Measurements from ENCODE around the gene SIGLEC10. TPM values are rescaled to one million over a fixed set of nuclear protein-coding genes. Genes with fewer than 3 reads are reported as not detected.

The SIGLEC10 gene
- total and polyA plus RNA-seq, 2 of the 4 experiments (the other 2 are of a cell fraction) = not detected

GRCh38 chr19:51368366-51369282 is 48.8 kb downstream of the SIGLEC10 start, which contains the start of gene CLDND2:
Gene CLDND2, minus strand, starts transcription at chr19:51369003. Its CDS starts 426 bp downstream, at chr19:51368577.
- WGBS, 2 experiments (ENCODE audit: extremely low coverage in 2 of 2, insufficient read length in 1 of 2) = 20% methylated on average over 3 of the region's 23 CpGs; no CpG with 5 or more reads in 1 of the 2 experiments
- no TSS peak for BruUV-seq (replicated peaks)

More at GRCh38 chr19:51368366-51369282, 48.8 kb downstream of the SIGLEC10 start, which contains the start of gene CLDND2:
- Histone ChIP-seq H4K91ac (ENCODE audit: insufficient read depth, low read depth, low read length) (peak within 1 kb of the TSS; percentile 69), H4K8ac (ENCODE audit: low read depth in 2 of 2, low read length in 2 of 2) (peak within 1 kb of the TSS; percentile 85 to 93), H3K9me3 (ENCODE audit: control insufficient read depth, insufficient read depth, low read length) (no peaks in the 10 kb centered on the region), H2BK120ac (ENCODE audit: low read depth, low read length) (peak within 1 kb of the TSS; percentile 64; the same call in 1 of the 2 replicates), H4K5ac (ENCODE audit: low read depth, low read length) (peak within 1 kb of the TSS; percentile 70), H3K56ac (ENCODE audit: extremely low read depth, insufficient read depth, low read length) (peak within 1 kb of the TSS; percentile 76), H2BK15ac (ENCODE audit: low read depth, low read length) (no peak within 1 kb of the TSS; the same call in 2 of the 3 replicates), H3K4me3 (ENCODE audit: insufficient read depth, low read depth, low read length) (peak within 1 kb of the TSS; percentile 84), H2AK5ac (ENCODE audit: low read depth, low read length) (peak within 1 kb of the TSS; percentile 95), H2AFZ (replicated peaks; ENCODE audit: low read length, poor library complexity) (peak within 1 kb of the TSS; percentile 100), H3K27ac (ENCODE audit: insufficient read depth, low read length) (peak within 1 kb of the TSS; percentile 97), H4K20me1 (ENCODE audit: insufficient read depth, low read length) (no peaks in the 10 kb centered on the region), H3K14ac (replicated peaks; ENCODE audit: low read depth, low read length) (peak within 1 kb of the TSS; percentile 84), H3K4me1 (ENCODE audit: control insufficient read depth, insufficient read depth, low read length) (peaks cover 11% of the 10 kb centered on the region), H3K36me3 (ENCODE audit: control insufficient read depth, insufficient read depth, low read length) (no peaks in the 10 kb centered on the region), H3K4me2 (ENCODE audit: low read depth, low read length) (peak within 1 kb of the TSS; percentile 72), H3K79me1 (ENCODE audit: low read depth in 1 of 2, low read length in 2 of 2) (peaks cover 9 to 35% of the 10 kb centered on the region in 2 experiments; a peak in 3 of 4 replicates), H3K23ac (ENCODE audit: low read depth, low read length) (peak within 1 kb of the TSS; percentile 78; the same call in 1 of the 2 replicates), H3K9me1 (ENCODE audit: insufficient read depth, low read length) (peaks cover 12% of the 10 kb centered on the region), H2BK20ac (ENCODE audit: low read depth, low read length) (peak within 1 kb of the TSS; percentile 20; the same call in 1 of the 2 replicates), H2AK9ac (replicated peaks; ENCODE audit: low read depth, low read length, poor library complexity) (peak within 1 kb of the TSS; percentile 98), H3K4ac (ENCODE audit: low read depth, low read length) (peak within 1 kb of the TSS; percentile 95), H3K27me3 (ENCODE audit: control insufficient read depth, insufficient read depth, low read length) (peaks cover 2% of the 10 kb centered on the region; the same call in 1 of the 2 replicates), H3K18ac (ENCODE audit: low read depth, low read length) (peak within 1 kb of the TSS; percentile 81), H2BK5ac (ENCODE audit: low read depth, low read length, poor library complexity, severe bottlenecking) (peak within 1 kb of the TSS; percentile 96), H3K9ac (ENCODE audit: low read depth, low read length) (peak within 1 kb of the TSS; percentile 91)
- POLR2A ChIA-PET (ENCODE audit: unreplicated experiment) = interaction anchor here (1.0 kb wide), 2 partner anchors 18 to 320 kb away, joined by 3 read pairs; no protein-coding TSS in a partner anchor
- intact Hi-C loops (cut with micrococcal nuclease) (no loop called here), dilution Hi-C loops (cut with HindIII; ENCODE audit: low sequenced_read_pairs, unreplicated experiment) (no loop called here), in situ Hi-C loops (cut with MboI; ENCODE audit: low sequenced_read_pairs) (no loop called here)
- TF ChIP-seq ELK1 (IDR thresholded peaks at IDR 0.05; ENCODE audit: borderline replicate concordance, low read depth, low read length) (no peak), RCOR1 (IDR thresholded peaks at IDR 0.05; ENCODE audit: insufficient replicate concordance, low read length) (no peak), RFX5 (IDR thresholded peaks at IDR 0.05; ENCODE audit: low read depth, low read length) (no peak), RAD21 (IDR thresholded peaks at IDR 0.05; ENCODE audit: low read length) (no peak), CHD1 (IDR thresholded peaks at IDR 0.05; ENCODE audit: low read depth, low read length) (no peak), SMC3 (IDR thresholded peaks at IDR 0.05; ENCODE audit: low read depth, low read length) (no peak), CEBPB (IDR thresholded peaks at IDR 0.05; ENCODE audit: low read depth, low read length) (no peak), MAZ (IDR thresholded peaks at IDR 0.05; ENCODE audit: borderline replicate concordance, low read depth, low read length) (no peak), USF2 (IDR thresholded peaks at IDR 0.05; ENCODE audit: low read depth, low read length) (no peak), FOS (IDR thresholded peaks at IDR 0.05; ENCODE audit: low read depth, low read length) (no peak), CTCF (conservative IDR thresholded peaks at IDR 0.05; ENCODE audit: low read depth, low read length) (no peak), MXI1 (IDR thresholded peaks at IDR 0.05; ENCODE audit: borderline replicate concordance, low read depth, low read length) (no peak)
- CTCF ChIA-PET = no interaction called here
- no peak for DNase-seq
- no peak for ATAC-seq (ENCODE audit: low read depth)

All from IMR-90 (cell line).